ENCODE data around the gene OBSL1.

DNA sequence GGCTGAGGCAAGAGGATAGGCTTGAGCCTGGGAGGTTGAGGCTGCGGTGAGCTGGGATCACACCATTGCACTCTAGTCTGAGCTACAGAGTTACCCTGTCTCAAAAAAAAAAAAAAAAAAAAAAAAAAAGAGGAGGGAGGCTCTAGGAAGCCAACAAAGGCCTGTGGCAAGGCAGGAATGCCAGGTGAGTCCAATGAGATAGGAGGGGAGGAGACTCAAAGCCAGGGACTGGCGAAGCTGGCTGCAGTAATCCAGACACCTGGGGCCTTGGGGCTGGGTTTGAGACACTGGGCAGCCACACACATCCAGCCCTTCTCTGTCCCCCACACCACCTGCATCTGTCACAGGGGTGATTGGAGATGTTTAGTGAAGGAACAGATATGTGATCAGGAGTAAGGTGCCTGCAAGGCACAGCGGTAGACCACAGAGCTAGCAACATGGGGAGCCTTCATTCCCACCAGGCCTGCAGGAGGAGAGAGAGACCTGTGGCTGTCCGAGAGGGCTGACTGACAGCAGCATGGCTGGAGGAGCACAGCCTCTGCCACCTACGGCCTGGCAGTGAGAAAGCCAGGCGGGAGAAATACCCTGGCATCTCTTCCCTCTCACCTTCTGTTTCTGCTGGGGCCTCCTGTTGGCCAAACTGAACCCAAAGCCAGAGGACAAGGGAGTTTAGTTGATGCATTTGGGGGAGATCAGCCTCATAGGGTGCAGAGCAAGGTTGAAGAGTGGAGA is 37.2 kb downstream of the OBSL1 start:
- TF ChIP-seq, protein P1, sequence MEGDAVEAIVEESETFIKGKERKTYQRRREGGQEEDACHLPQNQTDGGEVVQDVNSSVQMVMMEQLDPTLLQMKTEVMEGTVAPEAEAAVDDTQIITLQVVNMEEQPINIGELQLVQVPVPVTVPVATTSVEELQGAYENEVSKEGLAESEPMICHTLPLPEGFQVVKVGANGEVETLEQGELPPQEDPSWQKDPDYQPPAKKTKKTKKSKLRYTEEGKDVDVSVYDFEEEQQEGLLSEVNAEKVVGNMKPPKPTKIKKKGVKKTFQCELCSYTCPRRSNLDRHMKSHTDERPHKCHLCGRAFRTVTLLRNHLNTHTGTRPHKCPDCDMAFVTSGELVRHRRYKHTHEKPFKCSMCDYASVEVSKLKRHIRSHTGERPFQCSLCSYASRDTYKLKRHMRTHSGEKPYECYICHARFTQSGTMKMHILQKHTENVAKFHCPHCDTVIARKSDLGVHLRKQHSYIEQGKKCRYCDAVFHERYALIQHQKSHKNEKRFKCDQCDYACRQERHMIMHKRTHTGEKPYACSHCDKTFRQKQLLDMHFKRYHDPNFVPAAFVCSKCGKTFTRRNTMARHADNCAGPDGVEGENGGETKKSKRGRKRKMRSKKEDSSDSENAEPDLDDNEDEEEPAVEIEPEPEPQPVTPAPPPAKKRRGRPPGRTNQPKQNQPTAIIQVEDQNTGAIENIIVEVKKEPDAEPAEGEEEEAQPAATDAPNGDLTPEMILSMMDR (IDR thresholded peaks at IDR 0.05): no peak
- TF ChIP-seq EP300 (IDR thresholded peaks at IDR 0.05): no peak

All from ovary (tissue), 3 donors.